ENCODE results near the gene CDK5.
"Not testable (repeated sequence)": the region's sequence is repeated elsewhere in the genome, so short reads cannot be mapped to it uniquely, and the experiment has no call there.

CDK5 gene

GRCh38 chr7:151034312-151035025 lies 23.2 kb downstream of the CDK5 start:
- DNase-seq (ENCODE audit: low read depth in 2 of 2), result no peak

DNA sequence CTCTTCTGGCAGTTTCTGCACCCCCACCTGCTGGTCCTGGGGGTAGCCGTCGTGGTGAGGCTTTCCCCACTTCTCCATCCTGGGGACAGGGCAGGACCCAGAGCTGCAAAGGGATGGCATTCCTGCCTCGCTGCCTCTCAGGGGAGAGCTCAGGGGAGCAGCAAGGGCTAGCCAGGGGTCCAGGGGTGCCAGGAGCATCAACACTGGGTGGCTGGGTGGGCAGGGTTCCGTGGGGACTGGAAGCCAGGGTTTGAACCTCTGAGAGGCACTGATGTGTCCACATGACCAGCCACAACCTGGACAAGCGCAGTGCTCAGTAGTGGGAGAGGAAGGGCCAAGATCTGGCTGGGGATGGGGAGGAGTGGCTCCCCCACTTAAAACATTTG lies 23.8 kb downstream of the CDK5 start:
- no peak for DNase-seq (ENCODE audit: low read depth in 2 of 2)

DNA sequence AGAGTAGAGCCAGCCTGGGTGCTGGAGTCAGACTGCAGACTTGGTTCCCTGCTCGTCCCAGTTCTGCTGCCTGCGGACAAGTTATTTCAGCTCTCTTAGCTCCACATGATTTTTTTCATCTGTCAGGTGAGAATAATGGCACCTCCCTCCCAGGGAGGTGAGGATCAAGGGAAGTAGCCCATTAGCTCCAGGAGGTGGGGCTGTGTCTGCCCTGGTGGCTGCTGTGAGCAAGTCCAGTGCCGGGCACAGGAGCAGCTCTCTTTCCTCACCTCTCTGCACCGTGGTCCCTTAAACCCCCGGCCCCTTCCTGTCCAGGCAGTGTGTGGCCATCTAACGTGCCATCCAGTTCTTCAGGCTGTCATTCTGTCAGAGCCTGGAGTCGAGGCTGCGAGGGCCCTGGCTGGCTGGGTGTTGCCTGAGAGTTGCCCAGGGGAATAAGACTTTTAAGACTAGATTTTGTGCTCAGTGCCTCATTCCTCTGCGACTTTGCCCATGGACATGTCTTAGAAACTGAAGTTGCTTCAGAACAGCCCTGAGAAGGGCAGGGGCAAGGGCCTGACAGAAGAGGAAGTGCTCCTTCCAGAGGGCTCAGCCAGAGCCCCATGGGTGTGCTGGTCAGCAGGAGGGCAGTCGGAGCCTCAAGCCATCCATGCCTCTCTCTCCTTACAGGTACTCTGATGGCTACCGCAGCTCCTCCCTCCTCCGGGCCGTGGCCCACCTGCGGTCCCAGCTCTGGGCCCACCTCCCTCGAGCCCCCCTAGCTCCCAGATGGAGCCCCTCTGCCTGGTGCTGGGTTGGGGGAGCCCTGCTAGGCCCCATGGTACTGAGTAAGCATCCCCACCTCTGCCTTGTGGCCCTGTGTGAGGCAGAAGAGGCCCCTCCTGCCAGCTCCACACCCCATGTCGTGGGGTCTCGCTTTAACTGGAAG lies 24.5 kb downstream of the CDK5 start:
- no peak for DNase-seq (ENCODE audit: low read depth in 2 of 2)

DNA sequence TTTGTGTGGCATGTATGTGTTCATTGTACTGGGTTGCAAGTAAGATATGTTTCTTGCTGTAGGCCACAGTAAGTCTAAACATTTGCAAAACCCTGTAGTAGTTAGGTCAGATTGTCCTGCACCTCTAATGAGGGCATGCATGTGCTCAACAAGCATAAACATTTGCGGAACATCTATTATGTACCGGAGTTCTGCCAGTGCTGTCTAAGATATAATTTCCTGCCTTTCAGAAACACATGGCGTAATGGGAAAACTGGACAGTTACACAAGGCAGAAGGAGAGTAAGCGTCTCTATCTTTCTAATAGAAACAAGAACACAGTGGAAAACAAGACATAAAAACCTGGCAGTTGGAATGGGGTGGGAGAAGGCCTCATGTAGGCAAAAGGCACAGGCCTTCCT lies 26.7 kb downstream of the CDK5 start:
- no peak for DNase-seq (ENCODE audit: low read depth in 2 of 2)

DNA sequence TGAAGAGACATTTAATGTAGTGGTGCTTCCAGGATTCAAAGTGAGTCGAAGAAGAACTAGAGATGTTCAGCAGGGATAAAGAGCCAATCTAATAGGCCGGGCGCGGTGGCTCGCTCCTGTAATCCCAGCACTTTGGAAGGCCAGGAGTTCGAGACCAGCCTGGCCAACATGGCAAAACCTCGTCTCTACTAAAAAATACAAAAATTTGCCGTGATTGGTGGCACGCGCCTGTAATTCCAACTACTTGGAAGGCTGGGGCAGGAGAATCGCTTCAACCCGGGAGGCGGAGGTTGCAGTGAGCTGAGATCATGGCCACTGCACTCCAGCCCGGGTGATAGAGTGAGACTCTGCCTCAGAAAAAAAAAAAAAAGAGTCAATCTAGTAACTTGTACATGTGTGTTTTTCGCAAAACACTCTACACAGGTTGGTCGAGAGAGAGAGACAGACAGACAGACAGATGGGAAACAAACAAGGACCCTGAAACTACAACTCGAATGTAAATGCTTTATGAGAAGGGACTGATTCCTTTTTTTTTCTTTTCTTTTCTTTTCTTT lies 28.7 kb downstream of the CDK5 start:
- no peak for DNase-seq (ENCODE audit: low read depth in 2 of 2)

GRCh38 chr7:151028131-151028947 lies 29.4 kb downstream of the CDK5 start, which contains the start of gene ABCB8:
TSS of gene ABCB8 (plus strand) at chr7:151028450. CDS start at chr7:151028516, 66 bp downstream.
- DNase-seq (ENCODE audit: low read depth in 2 of 2), result peak; percentile 96 to 97

- not testable (repeated sequence) for DNase-seq (ENCODE audit: low read depth in 2 of 2)
Measured at GRCh38 chr7:151027728-151028130, 30.0 kb downstream of the CDK5 start.

GRCh38 chr7:151026771-151027727 lies 30.6 kb downstream of the CDK5 start:
- DNase-seq (ENCODE audit: low read depth in 2 of 2), result not testable (repeated sequence)

- DNase-seq (ENCODE audit: low read depth in 2 of 2), result no peak
Measured at GRCh38 chr7:151025924-151026671, 31.6 kb downstream of the CDK5 start.

GRCh38 chr7:151024435-151025056 lies 33.2 kb downstream of the CDK5 start, which contains the start of gene ATG9B:
TSS of gene ATG9B (minus strand) at chr7:151024494. CDS start at chr7:151024423, 71 bp downstream.
- DNase-seq (ENCODE audit: low read depth in 2 of 2), result no peak

- DNase-seq (ENCODE audit: low read depth in 2 of 2), result no peak
Measured at GRCh38 chr7:151023232-151023631, 34.5 kb downstream of the CDK5 start.

DNA sequence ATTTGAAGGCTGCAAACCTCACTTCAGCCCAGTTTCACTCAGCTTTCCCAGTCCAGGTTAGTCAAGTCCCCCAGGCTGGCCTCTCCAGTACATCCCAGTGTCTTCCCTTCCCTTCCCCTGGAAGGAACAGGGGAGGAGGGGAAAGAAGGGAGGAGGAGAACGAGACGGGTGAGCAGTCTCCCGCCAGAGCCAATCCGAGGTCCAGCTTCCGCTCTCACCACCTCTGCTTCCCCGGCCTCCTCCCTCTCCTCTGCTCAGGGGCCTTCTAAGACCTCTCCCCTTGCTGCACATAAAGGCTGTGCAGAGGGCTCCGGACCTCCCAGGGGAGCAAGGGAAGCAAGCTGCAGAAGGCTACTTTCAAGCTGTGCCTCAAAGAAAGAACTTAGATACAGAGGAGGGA lies 37.5 kb downstream of the CDK5 start:
- no peak for DNase-seq (ENCODE audit: low read depth in 2 of 2)

GRCh38 chr7:151019130-151019447 lies 38.6 kb downstream of the CDK5 start:
- no peak for DNase-seq (ENCODE audit: low read depth in 2 of 2)

GRCh38 chr7:151018421-151019129 lies 39.1 kb downstream of the CDK5 start:
- no peak for DNase-seq (ENCODE audit: low read depth in 2 of 2)

DNA sequence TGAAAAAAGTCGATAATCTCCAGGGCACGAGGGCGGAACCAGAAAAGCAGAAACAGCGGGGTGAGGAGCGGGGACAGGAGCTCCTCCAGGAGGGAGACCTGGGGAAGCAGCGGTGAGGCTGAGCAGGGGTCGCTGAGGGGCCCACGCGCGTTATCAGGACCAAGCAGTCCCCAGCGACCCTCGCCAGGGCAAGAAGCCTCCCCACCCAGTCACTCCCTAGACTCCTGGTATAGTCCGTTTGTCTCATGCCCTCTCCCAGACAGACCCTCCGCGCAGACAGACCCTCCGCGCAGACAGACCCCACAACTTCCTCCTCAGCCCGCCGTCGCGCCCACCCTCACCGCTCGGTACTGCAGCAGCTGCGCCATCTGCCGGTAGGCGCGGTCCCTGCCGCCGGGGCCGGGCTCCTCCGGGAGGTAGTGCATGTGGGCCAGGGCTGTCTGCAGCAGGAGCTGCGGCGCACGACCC lies 39.7 kb downstream of the CDK5 start:
- DNase-seq (ENCODE audit: low read depth in 2 of 2), result peak; percentile 75 to 76

- no peak for DNase-seq (ENCODE audit: low read depth in 2 of 2)
Measured at GRCh38 chr7:151017370-151017952, 40.2 kb downstream of the CDK5 start.

DNA sequence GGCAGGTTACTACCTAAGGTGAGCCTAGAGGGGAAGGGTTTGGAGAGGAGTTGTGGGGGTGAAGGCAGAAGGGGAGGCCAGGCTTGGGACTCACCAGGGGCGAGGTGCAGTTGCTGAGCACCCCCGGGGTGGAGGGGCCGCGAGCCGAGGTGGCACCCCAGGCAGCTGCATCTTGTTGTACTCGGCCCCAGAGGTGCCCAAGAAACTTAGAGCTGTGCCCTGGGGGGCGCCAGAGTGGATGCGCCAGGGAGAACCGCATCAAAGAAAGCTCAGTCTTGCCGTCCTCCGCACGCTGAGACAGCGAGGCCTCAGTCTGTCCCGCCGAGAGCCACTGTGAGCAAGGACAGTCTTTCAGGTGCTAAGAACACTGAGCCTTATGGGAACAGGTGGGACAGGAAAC lies 40.8 kb downstream of the CDK5 start:
- DNase-seq (ENCODE audit: low read depth in 2 of 2), result no peak

- no peak for DNase-seq (ENCODE audit: low read depth in 2 of 2)
Measured at GRCh38 chr7:151016505-151016904, 41.2 kb downstream of the CDK5 start.

All from activated CD4-positive, alpha-beta T cell treated with anti-CD3 and anti-CD28 coated beads for 24 hours (primary cell).